ENCODE data around the gene FNDC1. TPM values are rescaled to one million over a fixed set of nuclear protein-coding genes. Genes with fewer than 3 reads are reported as not detected.

FNDC1 gene
- total and polyA plus RNA-seq, 4 donors, result 0.38 to 2.5 (median 1.1) TPM

GRCh38 chr6:159249752-159250151 lies 80.6 kb downstream of the FNDC1 start:
- H3K9me3 ChIP-seq (ENCODE audit: control insufficient read depth, low read length), result no peaks in the 10 kb centered on the region
- ATAC-seq (ENCODE audit: low FRiP score) (peak; percentile 23), DNase-seq (no peak)
- peaks cover 0 to 2% of the 10 kb centered on the region in 2 donors for H3K4me1 ChIP-seq (ENCODE audit: control insufficient read depth in 1 of 2, insufficient read depth in 2 of 2, low read length in 2 of 2)
- intact Hi-C loops (cut with DNase I), result loop anchor here (10.0 kb wide), 2 partner anchors 75 to 345 kb away; no protein-coding TSS in a partner anchor
- no peak overlapping the region for H3K4me3 ChIP-seq (ENCODE audit: low read length in 2 of 2)
- no peaks in the 10 kb centered on the region for H3K27me3 ChIP-seq (ENCODE audit: control insufficient read depth in 1 of 2, insufficient read depth in 2 of 2, low read length in 1 of 2)
- peak overlapping the region in 1 of 2 donors; percentile 79 for H3K27ac ChIP-seq (ENCODE audit: low read depth in 1 of 2, low read length in 2 of 2)
- H3K36me3 ChIP-seq (ENCODE audit: control insufficient read depth in 1 of 2, insufficient read depth in 2 of 2, low read length in 1 of 2), result no peaks in the 10 kb centered on the region
- WGBS, 2 donors, result 4 to 9% methylated on average over 8 of the region's 8 CpGs

GRCh38 chr6:159250633-159251032 lies 81.4 kb downstream of the FNDC1 start:
- Histone ChIP-seq H3K27ac (ENCODE audit: low read depth in 1 of 2, low read length in 2 of 2) (peak overlapping the region in 1 of 2 donors; percentile 49), H3K4me1 (ENCODE audit: control insufficient read depth in 1 of 2, insufficient read depth in 2 of 2, low read length in 2 of 2) (peaks cover 0 to 2% of the 10 kb centered on the region in 2 donors), H3K4me3 (ENCODE audit: low read length in 2 of 2) (no peak overlapping the region), H3K27me3 (ENCODE audit: control insufficient read depth in 1 of 2, insufficient read depth in 2 of 2, low read length in 1 of 2) (no peaks in the 10 kb centered on the region), H3K9me3 (ENCODE audit: control insufficient read depth, low read length) (no peaks in the 10 kb centered on the region), H3K36me3 (ENCODE audit: control insufficient read depth in 1 of 2, insufficient read depth in 2 of 2, low read length in 1 of 2) (no peaks in the 10 kb centered on the region)
- DNase-seq (no peak), ATAC-seq (ENCODE audit: low FRiP score) (no peak)
- WGBS, 2 donors, result 95 to 97% methylated on average over 3 of the region's 3 CpGs
- intact Hi-C loops (cut with DNase I), result loop anchor here (10.0 kb wide), 2 partner anchors 76 to 344 kb away; no protein-coding TSS in a partner anchor

- ATAC-seq (ENCODE audit: low FRiP score), result no peak
- Histone ChIP-seq H3K9me3 (ENCODE audit: control insufficient read depth, low read length) (no peaks in the 10 kb centered on the region), H3K4me3 (ENCODE audit: low read length in 2 of 2) (no peak overlapping the region), H3K36me3 (ENCODE audit: control insufficient read depth in 1 of 2, insufficient read depth in 2 of 2, low read length in 1 of 2) (no peaks in the 10 kb centered on the region), H3K27ac (ENCODE audit: low read depth in 1 of 2, low read length in 2 of 2) (no peak overlapping the region), H3K4me1 (ENCODE audit: control insufficient read depth in 1 of 2, insufficient read depth in 2 of 2, low read length in 2 of 2) (peaks cover 0 to 2% of the 10 kb centered on the region in 2 donors), H3K27me3 (ENCODE audit: control insufficient read depth in 1 of 2, insufficient read depth in 2 of 2, low read length in 1 of 2) (no peaks in the 10 kb centered on the region)
- no peak for DNase-seq
- intact Hi-C loops (cut with DNase I), result loop anchor here (10.0 kb wide), 2 partner anchors 78 to 342 kb away; no protein-coding TSS in a partner anchor
- 57 to 63% methylated on average over 10 of the region's 10 CpGs for WGBS, 2 donors
Measured at GRCh38 chr6:159252955-159253508, 83.8 kb downstream of the FNDC1 start.

GRCh38 chr6:159254186-159254585 lies 85.0 kb downstream of the FNDC1 start:
- Histone ChIP-seq H3K27ac (ENCODE audit: low read depth in 1 of 2, low read length in 2 of 2) (no peak overlapping the region), H3K4me3 (ENCODE audit: low read length in 2 of 2) (no peak overlapping the region), H3K36me3 (ENCODE audit: control insufficient read depth in 1 of 2, insufficient read depth in 2 of 2, low read length in 1 of 2) (no peaks in the 10 kb centered on the region), H3K4me1 (ENCODE audit: control insufficient read depth in 1 of 2, insufficient read depth in 2 of 2, low read length in 2 of 2) (no peaks in the 10 kb centered on the region), H3K27me3 (ENCODE audit: control insufficient read depth in 1 of 2, insufficient read depth in 2 of 2, low read length in 1 of 2) (no peaks in the 10 kb centered on the region), H3K9me3 (ENCODE audit: control insufficient read depth, low read length) (no peaks in the 10 kb centered on the region)
- DNase-seq (no peak), ATAC-seq (ENCODE audit: low FRiP score) (no peak)
- 94% methylated on average over 2 of the region's 2 CpGs for WGBS, 2 donors
- intact Hi-C loops (cut with DNase I), result loop anchor here (10.0 kb wide), 2 partner anchors 79 to 341 kb away; no protein-coding TSS in a partner anchor

GRCh38 chr6:159255434-159255951 lies 86.3 kb downstream of the FNDC1 start:
- H3K4me1 ChIP-seq (ENCODE audit: control insufficient read depth in 1 of 2, insufficient read depth in 2 of 2, low read length in 2 of 2), result no peaks in the 10 kb centered on the region
- no peak for ATAC-seq (ENCODE audit: low FRiP score)
- intact Hi-C loops (cut with DNase I), result loop anchor here (5.0 to 10.0 kb wide), 4 partner anchors 52 to 339 kb away; no protein-coding TSS in a partner anchor

GRCh38 chr6:159256128-159256527 lies 86.9 kb downstream of the FNDC1 start:
- Histone ChIP-seq H3K27me3 (ENCODE audit: control insufficient read depth in 1 of 2, insufficient read depth in 2 of 2, low read length in 1 of 2) (no peaks in the 10 kb centered on the region), H3K9me3 (ENCODE audit: control insufficient read depth, low read length) (no peaks in the 10 kb centered on the region), H3K36me3 (ENCODE audit: control insufficient read depth in 1 of 2, insufficient read depth in 2 of 2, low read length in 1 of 2) (no peaks in the 10 kb centered on the region), H3K4me1 (ENCODE audit: control insufficient read depth in 1 of 2, insufficient read depth in 2 of 2, low read length in 2 of 2) (no peaks in the 10 kb centered on the region), H3K4me3 (ENCODE audit: low read length in 2 of 2) (no peak overlapping the region), H3K27ac (ENCODE audit: low read depth in 1 of 2, low read length in 2 of 2) (no peak overlapping the region)
- intact Hi-C loops (cut with DNase I), result loop anchor here (5.0 to 10.0 kb wide), 4 partner anchors 51 to 339 kb away; no protein-coding TSS in a partner anchor
- ATAC-seq (ENCODE audit: low FRiP score) (no peak), DNase-seq (no peak)
- 97 to 98% methylated on average over 5 of the region's 5 CpGs for WGBS, 2 donors

More at GRCh38 chr6:159255434-159255951, 86.3 kb downstream of the FNDC1 start:
- WGBS, 2 donors, result 83 to 97% methylated on average over 4 of the region's 4 CpGs
- H3K9me3 ChIP-seq (ENCODE audit: control insufficient read depth, low read length), result no peaks in the 10 kb centered on the region
- H3K27me3 ChIP-seq (ENCODE audit: control insufficient read depth in 1 of 2, insufficient read depth in 2 of 2, low read length in 1 of 2), result no peaks in the 10 kb centered on the region
- H3K4me3 ChIP-seq (ENCODE audit: low read length in 2 of 2), result no peak overlapping the region
- no peak overlapping the region for H3K27ac ChIP-seq (ENCODE audit: low read depth in 1 of 2, low read length in 2 of 2)
- H3K36me3 ChIP-seq (ENCODE audit: control insufficient read depth in 1 of 2, insufficient read depth in 2 of 2, low read length in 1 of 2), result no peaks in the 10 kb centered on the region
- no peak for DNase-seq

GRCh38 chr6:159257846-159258245 lies 88.6 kb downstream of the FNDC1 start:
- no peak overlapping the region for H3K4me3 ChIP-seq (ENCODE audit: low read length in 2 of 2)
- peaks cover 0 to 4% of the 10 kb centered on the region in 2 donors for H3K4me1 ChIP-seq (ENCODE audit: control insufficient read depth in 1 of 2, insufficient read depth in 2 of 2, low read length in 2 of 2)
- intact Hi-C loops (cut with DNase I), result loop anchor here (5.0 to 10.0 kb wide), 4 partner anchors 49 to 337 kb away; no protein-coding TSS in a partner anchor
- ATAC-seq (ENCODE audit: low FRiP score) (peak; percentile 45), DNase-seq (peak in 1 of 2 donors; percentile 59)
- WGBS, 2 donors, result 68 to 85% methylated on average over 6 of the region's 6 CpGs
- H3K27ac ChIP-seq (ENCODE audit: low read depth in 1 of 2, low read length in 2 of 2), result no peak overlapping the region
- H3K36me3 ChIP-seq (ENCODE audit: control insufficient read depth in 1 of 2, insufficient read depth in 2 of 2, low read length in 1 of 2), result no peaks in the 10 kb centered on the region
- no peaks in the 10 kb centered on the region for H3K9me3 ChIP-seq (ENCODE audit: control insufficient read depth, low read length)
- H3K27me3 ChIP-seq (ENCODE audit: control insufficient read depth in 1 of 2, insufficient read depth in 2 of 2, low read length in 1 of 2), result no peaks in the 10 kb centered on the region

GRCh38 chr6:159259441-159260125 lies 90.4 kb downstream of the FNDC1 start:
- no peak for DNase-seq
- WGBS, 2 donors, result 25 to 28% methylated on average over 3 of the region's 3 CpGs
- Histone ChIP-seq H3K9me3 (ENCODE audit: control insufficient read depth, low read length) (no peaks in the 10 kb centered on the region), H3K4me3 (ENCODE audit: low read length in 2 of 2) (no peak overlapping the region), H3K27ac (ENCODE audit: low read depth in 1 of 2, low read length in 2 of 2) (no peak overlapping the region), H3K4me1 (ENCODE audit: control insufficient read depth in 1 of 2, insufficient read depth in 2 of 2, low read length in 2 of 2) (peaks cover 0 to 4% of the 10 kb centered on the region in 2 donors), H3K27me3 (ENCODE audit: control insufficient read depth in 1 of 2, insufficient read depth in 2 of 2, low read length in 1 of 2) (no peaks in the 10 kb centered on the region), H3K36me3 (ENCODE audit: control insufficient read depth in 1 of 2, insufficient read depth in 2 of 2, low read length in 1 of 2) (no peaks in the 10 kb centered on the region)
- ATAC-seq (ENCODE audit: low FRiP score), result no peak
- intact Hi-C loops (cut with DNase I), result loop anchor here (5.0 to 10.0 kb wide), 4 partner anchors 48 to 335 kb away; no protein-coding TSS in a partner anchor
